Bronchial epithelial cell (primary cell): ENCODE data around the gene ZBTB18. TPM values are rescaled to one million over a fixed set of nuclear protein-coding genes. Genes with fewer than 3 reads are reported as not detected.

Experiments
- DNase-seq: peaks from one replicate; pipeline ENCODE4 v3.0.0-alpha.2; 2010; ENCODE audit warnings: low read depth
- FAIRE-seq: peaks from 2 replicates; lab custom pipeline; 2011; peaks lifted over from hg19 to GRCh38; lab: Jason Lieb, UNC
- H3K27me3 ChIP-seq: 2 replicates; pipeline ENCODE4 v1.5.1; 2011; ENCODE audit warnings: low read length; ENCODE audit not compliant: control insufficient read depth, insufficient read depth
- H3K36me3 ChIP-seq: 2 replicates; pipeline ENCODE4 v1.5.1; 2011; ENCODE audit warnings: low read length; ENCODE audit not compliant: control insufficient read depth, insufficient read depth
- H3K4me3 ChIP-seq: 2 replicates; pipeline ENCODE4 v1.5.1; 2011; ENCODE audit warnings: mild to moderate bottlenecking, low read depth, low read length, control low read depth
- CTCF ChIP-seq: IDR thresholded peaks from 2 replicates; pipeline ENCODE4 v1.5.1; 2011; ENCODE audit warnings: mild to moderate bottlenecking, moderate library complexity, low read length, control low read depth, inconsistent platforms; ENCODE audit not compliant: insufficient read depth, severe bottlenecking
- total RNA-seq: library from RNA; depleted of rRNA; stranded (reverse); fragments of >200 nt; gene quantifications from 2 replicates; pipeline ENCODE4 v1.2.1, GENCODE V29; 2014

ZBTB18 gene
- total RNA-seq, 1 donor from 2014 or later: 6.8 TPM

GRCh38 chr1:244099258-244099930 lies 48.3 kb downstream of the ZBTB18 start:
- H3K4me3 ChIP-seq: no peak overlapping the region
- no peaks in the 10 kb centered on the region for H3K27me3 ChIP-seq
- FAIRE-seq: no peak
- DNase-seq: no peak
- H3K36me3 ChIP-seq: no peaks in the 10 kb centered on the region
- TF ChIP-seq CTCF: no peak

- no peak for FAIRE-seq
- no peak for TF ChIP-seq CTCF
- Histone ChIP-seq H3K36me3 (no peaks in the 10 kb centered on the region), H3K4me3 (no peak overlapping the region), H3K27me3 (no peaks in the 10 kb centered on the region)
- no peak for DNase-seq
Measured at GRCh38 chr1:244100276-244100675, 49.2 kb downstream of the ZBTB18 start.

- no peak for FAIRE-seq
Measured at GRCh38 chr1:244100704-244101453, 49.8 kb downstream of the ZBTB18 start.

GRCh38 chr1:244102046-244102445 lies 51.0 kb downstream of the ZBTB18 start:
- Histone ChIP-seq H3K27me3 (no peaks in the 10 kb centered on the region), H3K4me3 (no peak overlapping the region), H3K36me3 (no peaks in the 10 kb centered on the region)
- DNase-seq (no peak), FAIRE-seq (no peak)
- TF ChIP-seq CTCF: no peak

More at GRCh38 chr1:244100704-244101453, 49.8 kb downstream of the ZBTB18 start:
- no peaks in the 10 kb centered on the region for H3K36me3 ChIP-seq
- no peak for DNase-seq
- H3K27me3 ChIP-seq: no peaks in the 10 kb centered on the region
- no peak overlapping the region for H3K4me3 ChIP-seq
- TF ChIP-seq CTCF: no peak

GRCh38 chr1:244102468-244102867 lies 51.4 kb downstream of the ZBTB18 start:
- Histone ChIP-seq H3K27me3 (no peaks in the 10 kb centered on the region), H3K4me3 (no peak overlapping the region), H3K36me3 (no peaks in the 10 kb centered on the region)
- no peak for FAIRE-seq
- TF ChIP-seq CTCF: no peak
- no peak for DNase-seq
